Measurements from ENCODE around the gene PTPRM. TPM values are rescaled to one million over a fixed set of nuclear protein-coding genes. Genes with fewer than 3 reads are reported as not detected.

The PTPRM gene
- polyA plus RNA-seq, 4 donors: 2.2 to 31.4 (median 18.1) TPM

GRCh38 chr18:7697306-7697705 lies 130.2 kb downstream of the PTPRM start:
- H3K27me3 ChIP-seq (ENCODE audit: control insufficient read depth in 3 of 3, insufficient read depth in 3 of 3, low read length in 3 of 3): no peaks in the 10 kb centered on the region
- FAIRE-seq (no peak), DNase-seq (no peak)
- H3K27ac ChIP-seq (ENCODE audit: low read depth in 1 of 3, low read length in 2 of 3): no peak overlapping the region
- H3K4me3 ChIP-seq (ENCODE audit: low read depth in 1 of 3, low read length in 3 of 3): no peak overlapping the region
- H3K36me3 ChIP-seq (ENCODE audit: control insufficient read depth in 3 of 3, insufficient read depth in 2 of 3, low read depth in 1 of 3, low read length in 3 of 3): no peaks in the 10 kb centered on the region
- H3K9me3 ChIP-seq (ENCODE audit: control insufficient read depth in 2 of 2, insufficient read depth in 1 of 2, low read depth in 1 of 2, low read length in 1 of 2): no peaks in the 10 kb centered on the region
- H3K4me1 ChIP-seq (ENCODE audit: control insufficient read depth in 3 of 3, insufficient read depth in 2 of 3, low read depth in 1 of 3, low read length in 2 of 3): no peaks in the 10 kb centered on the region
- 83 to 89% (median 85%) methylated on average over 2 of the region's 2 CpGs for WGBS, 3 donors

- Histone ChIP-seq H3K27me3 (ENCODE audit: control insufficient read depth in 3 of 3, insufficient read depth in 3 of 3, low read length in 3 of 3) (no peaks in the 10 kb centered on the region), H3K4me1 (ENCODE audit: control insufficient read depth in 3 of 3, insufficient read depth in 2 of 3, low read depth in 1 of 3, low read length in 2 of 3) (no peaks in the 10 kb centered on the region), H3K9me3 (ENCODE audit: control insufficient read depth in 2 of 2, insufficient read depth in 1 of 2, low read depth in 1 of 2, low read length in 1 of 2) (no peaks in the 10 kb centered on the region), H3K4me3 (ENCODE audit: low read depth in 1 of 3, low read length in 3 of 3) (no peak overlapping the region), H3K36me3 (ENCODE audit: control insufficient read depth in 3 of 3, insufficient read depth in 2 of 3, low read depth in 1 of 3, low read length in 3 of 3) (no peaks in the 10 kb centered on the region), H3K27ac (ENCODE audit: low read depth in 1 of 3, low read length in 2 of 3) (no peak overlapping the region)
- DNase-seq: no peak
- FAIRE-seq: no peak
- WGBS, 3 donors: 92 to 100% (median 93%) methylated on average over 2 of the region's 2 CpGs
Observed at GRCh38 chr18:7711495-7711894, 144.4 kb downstream of the PTPRM start.

- WGBS, 3 donors: 80 to 83% (median 81%) methylated on average over 1 of the region's 1 CpG
- FAIRE-seq: no peak
- no peak overlapping the region for H3K27ac ChIP-seq (ENCODE audit: low read depth in 1 of 3, low read length in 2 of 3)
- no peaks in the 10 kb centered on the region for H3K27me3 ChIP-seq (ENCODE audit: control insufficient read depth in 3 of 3, insufficient read depth in 3 of 3, low read length in 3 of 3)
- H3K36me3 ChIP-seq (ENCODE audit: control insufficient read depth in 3 of 3, insufficient read depth in 2 of 3, low read depth in 1 of 3, low read length in 3 of 3): no peaks in the 10 kb centered on the region
- no peak overlapping the region for H3K4me3 ChIP-seq (ENCODE audit: low read depth in 1 of 3, low read length in 3 of 3)
- peaks cover 0 to 7% of the 10 kb centered on the region in 2 donors for H3K9me3 ChIP-seq (ENCODE audit: control insufficient read depth in 2 of 2, insufficient read depth in 1 of 2, low read depth in 1 of 2, low read length in 1 of 2)
- H3K4me1 ChIP-seq (ENCODE audit: control insufficient read depth in 3 of 3, insufficient read depth in 2 of 3, low read depth in 1 of 3, low read length in 2 of 3): no peaks in the 10 kb centered on the region
- DNase-seq: no peak
Observed at GRCh38 chr18:7720395-7720794, 153.3 kb downstream of the PTPRM start.

GRCh38 chr18:7721532-7721931 lies 154.4 kb downstream of the PTPRM start:
- H3K27ac ChIP-seq (ENCODE audit: low read depth in 1 of 3, low read length in 2 of 3): no peak overlapping the region
- no peaks in the 10 kb centered on the region for H3K4me1 ChIP-seq (ENCODE audit: control insufficient read depth in 3 of 3, insufficient read depth in 2 of 3, low read depth in 1 of 3, low read length in 2 of 3)
- FAIRE-seq (no peak), DNase-seq (no peak)
- H3K9me3 ChIP-seq (ENCODE audit: control insufficient read depth in 2 of 2, insufficient read depth in 1 of 2, low read depth in 1 of 2, low read length in 1 of 2): peaks cover 0 to 7% of the 10 kb centered on the region in 2 donors
- no peaks in the 10 kb centered on the region for H3K27me3 ChIP-seq (ENCODE audit: control insufficient read depth in 3 of 3, insufficient read depth in 3 of 3, low read length in 3 of 3)
- 68 to 77% (median 73%) methylated on average over 2 of the region's 2 CpGs for WGBS, 3 donors
- H3K36me3 ChIP-seq (ENCODE audit: control insufficient read depth in 3 of 3, insufficient read depth in 2 of 3, low read depth in 1 of 3, low read length in 3 of 3): no peaks in the 10 kb centered on the region
- H3K4me3 ChIP-seq (ENCODE audit: low read depth in 1 of 3, low read length in 3 of 3): no peak overlapping the region

GRCh38 chr18:7722955-7723354 lies 155.8 kb downstream of the PTPRM start:
- Histone ChIP-seq H3K9me3 (ENCODE audit: control insufficient read depth in 2 of 2, insufficient read depth in 1 of 2, low read depth in 1 of 2, low read length in 1 of 2) (no peaks in the 10 kb centered on the region), H3K4me1 (ENCODE audit: control insufficient read depth in 3 of 3, insufficient read depth in 2 of 3, low read depth in 1 of 3, low read length in 2 of 3) (no peaks in the 10 kb centered on the region), H3K36me3 (ENCODE audit: control insufficient read depth in 3 of 3, insufficient read depth in 2 of 3, low read depth in 1 of 3, low read length in 3 of 3) (no peaks in the 10 kb centered on the region), H3K27ac (ENCODE audit: low read depth in 1 of 3, low read length in 2 of 3) (no peak overlapping the region), H3K4me3 (ENCODE audit: low read depth in 1 of 3, low read length in 3 of 3) (no peak overlapping the region), H3K27me3 (ENCODE audit: control insufficient read depth in 3 of 3, insufficient read depth in 3 of 3, low read length in 3 of 3) (no peaks in the 10 kb centered on the region)
- FAIRE-seq (no peak), DNase-seq (no peak)
- WGBS, 3 donors: 81 to 97% (median 91%) methylated on average over 3 of the region's 3 CpGs

GRCh38 chr18:7723558-7723957 lies 156.4 kb downstream of the PTPRM start:
- H3K27ac ChIP-seq (ENCODE audit: low read depth in 1 of 3, low read length in 2 of 3): no peak overlapping the region
- no peak overlapping the region for H3K4me3 ChIP-seq (ENCODE audit: low read depth in 1 of 3, low read length in 3 of 3)
- no peaks in the 10 kb centered on the region for H3K4me1 ChIP-seq (ENCODE audit: control insufficient read depth in 3 of 3, insufficient read depth in 2 of 3, low read depth in 1 of 3, low read length in 2 of 3)
- FAIRE-seq (no peak), DNase-seq (no peak)
- no peaks in the 10 kb centered on the region for H3K27me3 ChIP-seq (ENCODE audit: control insufficient read depth in 3 of 3, insufficient read depth in 3 of 3, low read length in 3 of 3)
- H3K36me3 ChIP-seq (ENCODE audit: control insufficient read depth in 3 of 3, insufficient read depth in 2 of 3, low read depth in 1 of 3, low read length in 3 of 3): no peaks in the 10 kb centered on the region
- 83 to 92% (median 85%) methylated on average over 8 of the region's 8 CpGs for WGBS, 3 donors
- no peaks in the 10 kb centered on the region for H3K9me3 ChIP-seq (ENCODE audit: control insufficient read depth in 2 of 2, insufficient read depth in 1 of 2, low read depth in 1 of 2, low read length in 1 of 2)

- H3K36me3 ChIP-seq (ENCODE audit: control insufficient read depth in 3 of 3, insufficient read depth in 2 of 3, low read depth in 1 of 3, low read length in 3 of 3): no peaks in the 10 kb centered on the region
- no peak for DNase-seq
Observed at GRCh38 chr18:7725473-7725872, 158.4 kb downstream of the PTPRM start.

GRCh38 chr18:7725897-7726296 lies 158.8 kb downstream of the PTPRM start:
- DNase-seq: no peak
- WGBS, 3 donors: 88 to 89% (median 88%) methylated on average over 10 of the region's 10 CpGs
- no peaks in the 10 kb centered on the region for H3K9me3 ChIP-seq (ENCODE audit: control insufficient read depth in 2 of 2, insufficient read depth in 1 of 2, low read depth in 1 of 2, low read length in 1 of 2)
- H3K4me3 ChIP-seq (ENCODE audit: low read depth in 1 of 3, low read length in 3 of 3): no peak overlapping the region
- no peak overlapping the region for H3K27ac ChIP-seq (ENCODE audit: low read depth in 1 of 3, low read length in 2 of 3)
- no peaks in the 10 kb centered on the region for H3K4me1 ChIP-seq (ENCODE audit: control insufficient read depth in 3 of 3, insufficient read depth in 2 of 3, low read depth in 1 of 3, low read length in 2 of 3)
- H3K36me3 ChIP-seq (ENCODE audit: control insufficient read depth in 3 of 3, insufficient read depth in 2 of 3, low read depth in 1 of 3, low read length in 3 of 3): no peaks in the 10 kb centered on the region
- H3K27me3 ChIP-seq (ENCODE audit: control insufficient read depth in 3 of 3, insufficient read depth in 3 of 3, low read length in 3 of 3): no peaks in the 10 kb centered on the region
- no peak for FAIRE-seq

More at GRCh38 chr18:7725473-7725872, 158.4 kb downstream of the PTPRM start:
- H3K4me1 ChIP-seq (ENCODE audit: control insufficient read depth in 3 of 3, insufficient read depth in 2 of 3, low read depth in 1 of 3, low read length in 2 of 3): no peaks in the 10 kb centered on the region
- H3K9me3 ChIP-seq (ENCODE audit: control insufficient read depth in 2 of 2, insufficient read depth in 1 of 2, low read depth in 1 of 2, low read length in 1 of 2): no peaks in the 10 kb centered on the region
- H3K27ac ChIP-seq (ENCODE audit: low read depth in 1 of 3, low read length in 2 of 3): no peak overlapping the region
- 91 to 94% (median 94%) methylated on average over 9 of the region's 9 CpGs for WGBS, 3 donors
- H3K27me3 ChIP-seq (ENCODE audit: control insufficient read depth in 3 of 3, insufficient read depth in 3 of 3, low read length in 3 of 3): no peaks in the 10 kb centered on the region
- no peak overlapping the region for H3K4me3 ChIP-seq (ENCODE audit: low read depth in 1 of 3, low read length in 3 of 3)
- FAIRE-seq: no peak

- 49 to 75% (median 67%) methylated on average over 2 of the region's 2 CpGs for WGBS, 3 donors
- no peak for DNase-seq
Observed at GRCh38 chr18:7726522-7726921, 159.4 kb downstream of the PTPRM start.

More at GRCh38 chr18:7726522-7726921, 159.4 kb downstream of the PTPRM start:
- H3K9me3 ChIP-seq (ENCODE audit: control insufficient read depth in 2 of 2, insufficient read depth in 1 of 2, low read depth in 1 of 2, low read length in 1 of 2): no peaks in the 10 kb centered on the region
- no peaks in the 10 kb centered on the region for H3K4me1 ChIP-seq (ENCODE audit: control insufficient read depth in 3 of 3, insufficient read depth in 2 of 3, low read depth in 1 of 3, low read length in 2 of 3)
- no peak overlapping the region for H3K27ac ChIP-seq (ENCODE audit: low read depth in 1 of 3, low read length in 2 of 3)
- H3K27me3 ChIP-seq (ENCODE audit: control insufficient read depth in 3 of 3, insufficient read depth in 3 of 3, low read length in 3 of 3): no peaks in the 10 kb centered on the region
- no peaks in the 10 kb centered on the region for H3K36me3 ChIP-seq (ENCODE audit: control insufficient read depth in 3 of 3, insufficient read depth in 2 of 3, low read depth in 1 of 3, low read length in 3 of 3)
- no peak overlapping the region for H3K4me3 ChIP-seq (ENCODE audit: low read depth in 1 of 3, low read length in 3 of 3)
- FAIRE-seq: no peak
